Right lobe of liver (tissue), 4 donors: Measurements from ENCODE around the gene IQCF2.

Experiments used
- POLR2A ChIP-seq: fragments of 450-650 bp; IDR thresholded peaks from one replicate; pipeline ENCODE4 v1.6.1; 2017; ENCODE audit warnings: antibody characterized with exemption, mild to moderate bottlenecking
- TF ChIP-seq, protein P1 (sequence below), 4 donors: fragments of 200-600 bp in 3 of 4; fragments of 450-650 bp in 1 of 4; IDR thresholded peaks; one replicate each; pipeline versions ENCODE4 v1.5.1 to v1.8.0; 2016 to 2022; ENCODE audit warnings: antibody characterized with exemption in 4 of 4, mild to moderate bottlenecking in 2 of 4
- donor health status: DM: no; HTN: no; CAD: no.
- donor health status: DM: no; HTN: no; CAD: no.
- donor health status: DM: no; HTN: yes; CAD: no.

DNA sequence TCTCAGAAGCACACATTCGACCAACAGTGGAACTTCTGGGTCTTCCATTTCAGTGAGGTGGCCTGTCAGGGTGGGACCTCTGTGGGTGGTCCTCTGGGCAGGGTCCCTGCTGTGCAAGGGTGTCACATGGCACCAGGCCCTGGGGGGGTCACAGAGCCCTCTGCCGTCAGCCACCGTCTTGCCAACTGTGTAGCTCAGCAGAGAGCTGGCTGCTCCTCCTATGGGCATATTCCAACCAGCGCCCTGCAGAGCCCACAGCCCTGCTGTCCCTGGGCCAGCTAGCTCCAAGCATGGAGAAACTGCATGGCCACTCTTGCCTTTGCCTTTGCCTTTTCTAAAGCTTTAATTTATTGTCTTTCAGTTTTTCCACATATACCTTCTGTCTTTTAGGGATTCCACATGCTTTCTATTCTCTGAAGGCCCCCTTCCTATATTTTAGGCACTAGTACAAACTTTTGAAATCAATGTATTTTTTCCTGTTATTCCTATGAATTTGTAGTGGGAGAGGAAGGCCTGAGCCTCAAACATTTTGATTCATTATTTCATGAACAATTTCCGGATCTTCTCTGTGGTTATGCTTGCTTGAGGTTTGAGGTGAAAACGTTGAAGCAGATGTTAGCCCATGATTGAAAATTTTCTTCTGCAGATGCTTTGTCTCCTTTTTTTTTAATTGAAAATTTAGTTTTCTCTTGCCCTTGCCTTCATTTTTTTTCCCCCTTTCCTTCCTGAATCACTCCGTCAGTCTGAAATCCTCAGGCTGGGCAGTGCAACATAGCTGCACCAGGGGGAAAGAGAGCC is 30.0 kb downstream of the IQCF2 start:
- TF ChIP-seq POLR2A, result no peak
- TF ChIP-seq, protein P1, sequence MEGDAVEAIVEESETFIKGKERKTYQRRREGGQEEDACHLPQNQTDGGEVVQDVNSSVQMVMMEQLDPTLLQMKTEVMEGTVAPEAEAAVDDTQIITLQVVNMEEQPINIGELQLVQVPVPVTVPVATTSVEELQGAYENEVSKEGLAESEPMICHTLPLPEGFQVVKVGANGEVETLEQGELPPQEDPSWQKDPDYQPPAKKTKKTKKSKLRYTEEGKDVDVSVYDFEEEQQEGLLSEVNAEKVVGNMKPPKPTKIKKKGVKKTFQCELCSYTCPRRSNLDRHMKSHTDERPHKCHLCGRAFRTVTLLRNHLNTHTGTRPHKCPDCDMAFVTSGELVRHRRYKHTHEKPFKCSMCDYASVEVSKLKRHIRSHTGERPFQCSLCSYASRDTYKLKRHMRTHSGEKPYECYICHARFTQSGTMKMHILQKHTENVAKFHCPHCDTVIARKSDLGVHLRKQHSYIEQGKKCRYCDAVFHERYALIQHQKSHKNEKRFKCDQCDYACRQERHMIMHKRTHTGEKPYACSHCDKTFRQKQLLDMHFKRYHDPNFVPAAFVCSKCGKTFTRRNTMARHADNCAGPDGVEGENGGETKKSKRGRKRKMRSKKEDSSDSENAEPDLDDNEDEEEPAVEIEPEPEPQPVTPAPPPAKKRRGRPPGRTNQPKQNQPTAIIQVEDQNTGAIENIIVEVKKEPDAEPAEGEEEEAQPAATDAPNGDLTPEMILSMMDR (IDR thresholded peaks at IDR 0.05), result no peak
